ENCODE results near the gene FGF21. TPM values are rescaled to one million over a fixed set of nuclear protein-coding genes. Genes with fewer than 3 reads are reported as not detected.
A peak's percentile ranks its signal among the peaks of the same experiment; 100 is the strongest.

Gene FGF21
- total and polyA plus RNA-seq, 7 experiments from 2014 or later: not detected

- no peaks in the 10 kb centered on the region for H3K36me3 Mint-ChIP-seq
- Histone ChIP-seq H3K36me3 (ENCODE audit: control insufficient read depth in 2 of 3, insufficient read depth in 3 of 3, low read length in 3 of 3) (no peaks in the 10 kb centered on the region), H3K9me3 (ENCODE audit: control insufficient read depth in 2 of 3, low read length in 3 of 3) (no peaks in the 10 kb centered on the region), H3K4me3 (ENCODE audit: low read length) (peak overlapping the region; percentile 53), H3K27ac (ENCODE audit: low read depth, low read length) (peak overlapping the region; percentile 41), H3K27me3 (ENCODE audit: control insufficient read depth in 2 of 2, insufficient read depth in 2 of 2, low read length in 2 of 2) (no peaks in the 10 kb centered on the region), H3K4me1 (ENCODE audit: control insufficient read depth in 2 of 2, insufficient read depth in 2 of 2, low read length in 2 of 2) (peaks cover 4 to 26% of the 10 kb centered on the region in 2 donors)
- ChIA-PET POLR2A (interaction anchor here (0.6 to 2.0 kb wide), 7 partner anchors 13 to 227 kb away, joined by 3 to 9 read pairs (median 3); no protein-coding TSS in a partner anchor), CTCF (interaction anchor here (0.7 to 1.5 kb wide), 4 partner anchors 13 to 93 kb away, joined by 3 to 11 read pairs (median 7); partner anchors contain the start of gene CA11)
- peak; percentile 73 to 95 (median 84) for DNase-seq
- intact Hi-C loops (cut with micrococcal nuclease): loop anchor here (1.0 to 5.0 kb wide), 11 partner anchors 13 to 246 kb away; partner anchors contain the start of genes CA11 (in 2 of the 2), BCAT2 (in 1 of the 2), FUT1 (in 1 of the 2) and FUT2 (in 1 of the 2)
- H3K4me3 Mint-ChIP-seq: peak overlapping the region in 9 of 10 donors; percentile 48 to 74 (median 66)
- peaks cover 7 to 22% (median 17%) of the 10 kb centered on the region in 7 donors for H3K4me1 Mint-ChIP-seq
- H3K9me3 Mint-ChIP-seq: peaks cover 0 to 2% (median 0%) of the 10 kb centered on the region in 11 donors
- peak overlapping the region in 7 of 9 donors; percentile 17 to 68 (median 52) for H3K27ac Mint-ChIP-seq
- ATAC-seq: peak; percentile 97
- H3K27me3 Mint-ChIP-seq: peaks cover 0 to 20% (median 0%) of the 10 kb centered on the region in 5 donors
Measured at GRCh38 chr19:48738557-48739403, 16.5 kb upstream of the FGF21 start.

GRCh38 chr19:48739404-48740163 is 15.7 kb upstream of the FGF21 start:
- Histone ChIP-seq H3K4me3 (ENCODE audit: low read length) (peak overlapping the region; percentile 53), H3K4me1 (ENCODE audit: control insufficient read depth in 2 of 2, insufficient read depth in 2 of 2, low read length in 2 of 2) (peaks cover 4 to 26% of the 10 kb centered on the region in 2 donors), H3K27ac (ENCODE audit: low read depth, low read length) (peak overlapping the region; percentile 41), H3K9me3 (ENCODE audit: control insufficient read depth in 2 of 3, low read length in 3 of 3) (no peaks in the 10 kb centered on the region), H3K27me3 (ENCODE audit: control insufficient read depth in 2 of 2, insufficient read depth in 2 of 2, low read length in 2 of 2) (no peaks in the 10 kb centered on the region), H3K36me3 (ENCODE audit: control insufficient read depth in 2 of 3, insufficient read depth in 3 of 3, low read length in 3 of 3) (no peaks in the 10 kb centered on the region)
- POLR2A ChIA-PET: interaction anchor here (0.6 to 2.0 kb wide), 8 partner anchors 14 to 226 kb away, joined by 3 to 9 read pairs (median 3); no protein-coding TSS in a partner anchor
- H3K27ac Mint-ChIP-seq: peak overlapping the region in 1 of 9 donors; percentile 41
- DNase-seq: no peak
- no peak for ATAC-seq
- CTCF ChIA-PET: interaction anchor here (1.4 to 1.5 kb wide), 3 partner anchors 12 to 94 kb away, joined by 4 to 11 read pairs (median 10); partner anchors contain the start of gene CA11
- H3K27me3 Mint-ChIP-seq: peaks cover 0 to 20% (median 0%) of the 10 kb centered on the region in 5 donors
- H3K4me1 Mint-ChIP-seq: peaks cover 7 to 22% (median 17%) of the 10 kb centered on the region in 7 donors
- H3K9me3 Mint-ChIP-seq: peaks cover 0 to 2% (median 0%) of the 10 kb centered on the region in 11 donors
- H3K36me3 Mint-ChIP-seq: no peaks in the 10 kb centered on the region
- intact Hi-C loops (cut with micrococcal nuclease): loop anchor here (1.0 to 5.0 kb wide), 7 partner anchors 13 to 247 kb away; partner anchors contain the start of genes BCAT2 (in 1 of the 2), CA11 (in 1 of the 2), FUT1 (in 1 of the 2) and FUT2 (in 1 of the 2)
- peak overlapping the region in 9 of 10 donors; percentile 32 to 77 (median 56) for H3K4me3 Mint-ChIP-seq

GRCh38 chr19:48740164-48740972 is 15.0 kb upstream of the FGF21 start, which contains the start of gene RASIP1:
Gene RASIP1 (minus strand): TSS chr19:48740610. CDS start chr19:48740282, 328 bp downstream.
- Histone ChIP-seq H3K27ac (ENCODE audit: low read depth, low read length) (peak within 1 kb of the TSS; percentile 41), H3K36me3 (ENCODE audit: control insufficient read depth in 2 of 3, insufficient read depth in 3 of 3, low read length in 3 of 3) (no peaks in the 10 kb centered on the region), H3K4me1 (ENCODE audit: control insufficient read depth in 2 of 2, insufficient read depth in 2 of 2, low read length in 2 of 2) (peaks cover 4 to 26% of the 10 kb centered on the region in 2 donors), H3K9me3 (ENCODE audit: control insufficient read depth in 2 of 3, low read length in 3 of 3) (no peaks in the 10 kb centered on the region), H3K27me3 (ENCODE audit: control insufficient read depth in 2 of 2, insufficient read depth in 2 of 2, low read length in 2 of 2) (peaks cover 0 to under 1% of the 10 kb centered on the region in 2 donors), H3K4me3 (ENCODE audit: low read length) (peak within 1 kb of the TSS; percentile 53)
- H3K4me1 Mint-ChIP-seq: peaks cover 7 to 23% (median 18%) of the 10 kb centered on the region in 7 donors
- no peak for ATAC-seq
- peak within 1 kb of the TSS; percentile 42 to 81 (median 56) for H3K4me3 Mint-ChIP-seq
- intact Hi-C loops (cut with micrococcal nuclease): no loop called here
- CTCF ChIA-PET: no interaction called here
- H3K36me3 Mint-ChIP-seq: no peaks in the 10 kb centered on the region
- H3K27ac Mint-ChIP-seq: peak within 1 kb of the TSS in 2 of 9 donors; percentile 41 to 43
- peaks cover 0 to 2% (median 0%) of the 10 kb centered on the region in 11 donors for H3K9me3 Mint-ChIP-seq
- H3K27me3 Mint-ChIP-seq: peaks cover 0 to 20% (median 0%) of the 10 kb centered on the region in 5 donors
- POLR2A ChIA-PET: interaction anchor here (0.8 to 2.0 kb wide), 3 partner anchors 15 to 94 kb away, joined by 3 to 9 read pairs (median 7); no protein-coding TSS in a partner anchor
- DNase-seq: no peak

- no peak for ATAC-seq
- Histone ChIP-seq H3K4me3 (ENCODE audit: low read length) (no peak overlapping the region), H3K9me3 (ENCODE audit: control insufficient read depth in 2 of 3, low read length in 3 of 3) (no peaks in the 10 kb centered on the region), H3K36me3 (ENCODE audit: control insufficient read depth in 2 of 3, insufficient read depth in 3 of 3, low read length in 3 of 3) (no peaks in the 10 kb centered on the region), H3K27ac (ENCODE audit: low read depth, low read length) (no peak overlapping the region), H3K27me3 (ENCODE audit: control insufficient read depth in 2 of 2, insufficient read depth in 2 of 2, low read length in 2 of 2) (peaks cover 0 to 2% of the 10 kb centered on the region in 2 donors), H3K4me1 (ENCODE audit: control insufficient read depth in 2 of 2, insufficient read depth in 2 of 2, low read length in 2 of 2) (peaks cover 4 to 26% of the 10 kb centered on the region in 2 donors)
- H3K4me3 Mint-ChIP-seq: peak overlapping the region in 9 of 10 donors; percentile 5 to 81 (median 42)
- intact Hi-C loops (cut with micrococcal nuclease): no loop called here
- peak in 1 of 9 donors; percentile 62 for DNase-seq
- H3K27ac Mint-ChIP-seq: peak overlapping the region in 1 of 9 donors; percentile 43
- CTCF ChIA-PET: no interaction called here
- H3K4me1 Mint-ChIP-seq: peaks cover 11 to 31% (median 25%) of the 10 kb centered on the region in 7 donors
- POLR2A ChIA-PET: no interaction called here
- H3K36me3 Mint-ChIP-seq: no peaks in the 10 kb centered on the region
- H3K27me3 Mint-ChIP-seq: peaks cover 5 to 25% (median 5%) of the 10 kb centered on the region in 5 donors
- peaks cover 0 to 4% (median 0%) of the 10 kb centered on the region in 11 donors for H3K9me3 Mint-ChIP-seq
Measured at GRCh38 chr19:48741129-48741999, 14.0 kb upstream of the FGF21 start.

GRCh38 chr19:48742096-48742495 is 13.2 kb upstream of the FGF21 start:
- H3K36me3 ChIP-seq (ENCODE audit: control insufficient read depth in 2 of 3, insufficient read depth in 3 of 3, low read length in 3 of 3): no peaks in the 10 kb centered on the region
- H3K36me3 Mint-ChIP-seq: no peaks in the 10 kb centered on the region
- CTCF ChIA-PET: no interaction called here

More at GRCh38 chr19:48742096-48742495, 13.2 kb upstream of the FGF21 start:
- H3K4me1 ChIP-seq (ENCODE audit: control insufficient read depth in 2 of 2, insufficient read depth in 2 of 2, low read length in 2 of 2): peaks cover 9 to 26% of the 10 kb centered on the region in 2 donors
- no peak overlapping the region for H3K4me3 ChIP-seq (ENCODE audit: low read length)
- POLR2A ChIA-PET: no interaction called here
- Mint-ChIP-seq H3K27ac (no peak overlapping the region), H3K4me1 (peaks cover 12 to 36% (median 26%) of the 10 kb centered on the region in 7 donors), H3K27me3 (peaks cover 6 to 25% (median 7%) of the 10 kb centered on the region in 5 donors), H3K9me3 (peaks cover 0 to 4% (median 0%) of the 10 kb centered on the region in 11 donors), H3K4me3 (no peak overlapping the region)
- DNase-seq: no peak
- intact Hi-C loops (cut with micrococcal nuclease): no loop called here
- no peaks in the 10 kb centered on the region for H3K9me3 ChIP-seq (ENCODE audit: control insufficient read depth in 2 of 3, low read length in 3 of 3)
- ATAC-seq: no peak
- H3K27ac ChIP-seq (ENCODE audit: low read depth, low read length): no peak overlapping the region
- H3K27me3 ChIP-seq (ENCODE audit: control insufficient read depth in 2 of 2, insufficient read depth in 2 of 2, low read length in 2 of 2): peaks cover 0 to 2% of the 10 kb centered on the region in 2 donors
